ENCODE results near the gene DDX60.

DDX60 gene

DNA sequence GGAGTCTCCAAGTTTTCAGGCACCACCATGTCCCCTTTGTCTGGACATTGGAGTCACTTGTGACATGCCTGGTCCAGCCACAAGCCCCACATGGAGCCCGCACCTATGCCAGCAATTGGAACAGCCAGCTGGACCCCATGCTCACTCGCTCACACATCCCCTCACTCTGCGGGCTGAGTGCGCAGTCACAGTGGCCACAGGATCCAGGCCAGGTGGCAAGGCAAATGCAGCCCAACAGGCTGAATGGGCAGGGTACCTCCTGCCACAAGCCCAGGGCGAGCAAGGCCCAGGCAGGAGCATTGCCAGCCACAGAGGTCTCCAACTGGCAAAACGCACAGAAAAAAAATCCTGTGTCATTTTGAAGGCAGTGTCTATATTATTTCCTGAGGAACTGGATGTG lies 144.2 kb downstream of the DDX60 start:
- Histone ChIP-seq H3K4me1 (ENCODE audit: control insufficient read depth, insufficient read depth, low read length) (no peaks in the 10 kb centered on the region), H3K4me3 (ENCODE audit: low read depth, low read length) (no peak overlapping the region), H3K9me3 (ENCODE audit: control insufficient read depth, insufficient read depth, low read depth, low read length) (no peaks in the 10 kb centered on the region), H3K27ac (ENCODE audit: extremely low read depth, low read depth, low read length) (no peak overlapping the region), H3K36me3 (ENCODE audit: control insufficient read depth in 2 of 2, insufficient read depth in 1 of 2, low read length in 2 of 2) (no peaks in the 10 kb centered on the region)
- TF ChIP-seq ZFP41 (tag by site-specific recombination; IDR thresholded peaks at IDR 0.05; ENCODE audit: borderline replicate concordance), result no peak
- TF ChIP-seq, protein P1, sequence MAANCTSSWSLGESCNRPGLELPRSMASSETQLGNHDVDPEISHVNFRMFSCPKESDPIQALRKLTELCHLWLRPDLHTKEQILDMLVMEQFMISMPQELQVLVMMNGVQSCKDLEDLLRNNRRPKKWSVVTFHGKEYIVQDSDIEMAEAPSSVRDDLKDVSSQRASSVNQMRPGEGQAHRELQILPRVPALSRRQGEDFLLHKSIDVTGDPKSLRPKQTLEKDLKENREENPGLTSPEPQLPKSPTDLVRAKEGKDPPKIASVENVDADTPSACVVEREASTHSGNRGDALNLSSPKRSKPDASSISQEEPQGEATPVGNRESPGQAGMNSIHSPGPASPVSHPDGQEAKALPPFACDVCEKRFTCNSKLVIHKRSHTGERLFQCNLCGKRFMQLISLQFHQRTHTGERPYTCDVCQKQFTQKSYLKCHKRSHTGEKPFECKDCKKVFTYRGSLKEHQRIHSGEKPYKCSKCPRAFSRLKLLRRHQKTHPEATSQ (tag by site-specific recombination; IDR thresholded peaks at IDR 0.05), result no peak
- POLR2A ChIA-PET, result no interaction called here
- CTCF ChIA-PET, result interaction anchor here (0.6 kb wide), 1 partner anchor 222 kb away, joined by 4 read pairs; no protein-coding TSS in a partner anchor

DNA sequence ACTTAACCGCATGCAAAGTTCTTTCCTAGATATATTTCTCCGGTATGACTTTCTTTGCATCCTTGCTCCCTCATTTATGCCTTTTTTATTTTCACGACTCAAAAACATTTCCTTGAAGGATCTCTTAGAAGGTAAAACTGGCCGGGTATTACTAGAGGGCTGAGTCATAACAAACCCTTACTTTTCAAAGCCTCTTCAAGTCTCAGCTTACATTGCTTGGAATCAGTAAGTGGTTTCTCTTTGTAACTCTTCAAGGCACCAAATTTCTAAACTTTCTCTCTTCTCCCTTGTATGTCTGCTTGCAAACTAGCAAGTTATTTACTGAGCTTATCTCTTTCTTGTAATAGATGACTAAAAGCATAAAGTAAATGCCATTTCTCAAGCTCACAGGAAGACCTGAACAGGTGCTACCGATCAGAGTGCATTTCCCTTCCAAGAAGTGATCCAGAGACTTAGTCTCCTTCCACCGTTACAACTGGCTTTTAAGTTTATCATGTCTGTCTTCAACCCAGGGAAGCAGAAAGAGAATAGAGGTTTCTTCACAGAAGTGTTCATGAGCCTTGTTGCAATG lies 150.8 kb downstream of the DDX60 start:
- POLR2A ChIA-PET, result no interaction called here
- TF ChIP-seq ZNF600 (tag by site-specific recombination; IDR thresholded peaks at IDR 0.05) (no peak), ZNF558 (tag by site-specific recombination; IDR thresholded peaks at IDR 0.05) (no peak), ZNF626 (tag by site-specific recombination; IDR thresholded peaks at IDR 0.05) (no peak), ZNF221 (tag by site-specific recombination; IDR thresholded peaks at IDR 0.05; ENCODE audit: borderline replicate concordance) (no peak), OVOL3 (tag by site-specific recombination; IDR thresholded peaks at IDR 0.05) (no peak), SCRT2 (tag by site-specific recombination; IDR thresholded peaks at IDR 0.05) (no peak), ZNF544 (tag by site-specific recombination; IDR thresholded peaks at IDR 0.05) (no peak), GLIS1 (tag by site-specific recombination; IDR thresholded peaks at IDR 0.05) (no peak), TRIM28 (IDR thresholded peaks at IDR 0.05; ENCODE audit: borderline replicate concordance, low read length) (no peak), FEZF1 (tag by site-specific recombination; IDR thresholded peaks at IDR 0.05) (no peak)
- TF ChIP-seq, protein P2, sequence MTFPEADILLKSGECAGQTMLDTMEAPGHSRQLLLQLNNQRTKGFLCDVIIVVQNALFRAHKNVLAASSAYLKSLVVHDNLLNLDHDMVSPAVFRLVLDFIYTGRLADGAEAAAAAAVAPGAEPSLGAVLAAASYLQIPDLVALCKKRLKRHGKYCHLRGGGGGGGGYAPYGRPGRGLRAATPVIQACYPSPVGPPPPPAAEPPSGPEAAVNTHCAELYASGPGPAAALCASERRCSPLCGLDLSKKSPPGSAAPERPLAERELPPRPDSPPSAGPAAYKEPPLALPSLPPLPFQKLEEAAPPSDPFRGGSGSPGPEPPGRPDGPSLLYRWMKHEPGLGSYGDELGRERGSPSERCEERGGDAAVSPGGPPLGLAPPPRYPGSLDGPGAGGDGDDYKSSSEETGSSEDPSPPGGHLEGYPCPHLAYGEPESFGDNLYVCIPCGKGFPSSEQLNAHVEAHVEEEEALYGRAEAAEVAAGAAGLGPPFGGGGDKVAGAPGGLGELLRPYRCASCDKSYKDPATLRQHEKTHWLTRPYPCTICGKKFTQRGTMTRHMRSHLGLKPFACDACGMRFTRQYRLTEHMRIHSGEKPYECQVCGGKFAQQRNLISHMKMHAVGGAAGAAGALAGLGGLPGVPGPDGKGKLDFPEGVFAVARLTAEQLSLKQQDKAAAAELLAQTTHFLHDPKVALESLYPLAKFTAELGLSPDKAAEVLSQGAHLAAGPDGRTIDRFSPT (tag by site-specific recombination; IDR thresholded peaks at IDR 0.05), result no peak
- TF ChIP-seq, protein P3, sequence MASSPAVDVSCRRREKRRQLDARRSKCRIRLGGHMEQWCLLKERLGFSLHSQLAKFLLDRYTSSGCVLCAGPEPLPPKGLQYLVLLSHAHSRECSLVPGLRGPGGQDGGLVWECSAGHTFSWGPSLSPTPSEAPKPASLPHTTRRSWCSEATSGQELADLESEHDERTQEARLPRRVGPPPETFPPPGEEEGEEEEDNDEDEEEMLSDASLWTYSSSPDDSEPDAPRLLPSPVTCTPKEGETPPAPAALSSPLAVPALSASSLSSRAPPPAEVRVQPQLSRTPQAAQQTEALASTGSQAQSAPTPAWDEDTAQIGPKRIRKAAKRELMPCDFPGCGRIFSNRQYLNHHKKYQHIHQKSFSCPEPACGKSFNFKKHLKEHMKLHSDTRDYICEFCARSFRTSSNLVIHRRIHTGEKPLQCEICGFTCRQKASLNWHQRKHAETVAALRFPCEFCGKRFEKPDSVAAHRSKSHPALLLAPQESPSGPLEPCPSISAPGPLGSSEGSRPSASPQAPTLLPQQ (tag by site-specific recombination; IDR thresholded peaks at IDR 0.05), result no peak
- TF ChIP-seq, protein P4, sequence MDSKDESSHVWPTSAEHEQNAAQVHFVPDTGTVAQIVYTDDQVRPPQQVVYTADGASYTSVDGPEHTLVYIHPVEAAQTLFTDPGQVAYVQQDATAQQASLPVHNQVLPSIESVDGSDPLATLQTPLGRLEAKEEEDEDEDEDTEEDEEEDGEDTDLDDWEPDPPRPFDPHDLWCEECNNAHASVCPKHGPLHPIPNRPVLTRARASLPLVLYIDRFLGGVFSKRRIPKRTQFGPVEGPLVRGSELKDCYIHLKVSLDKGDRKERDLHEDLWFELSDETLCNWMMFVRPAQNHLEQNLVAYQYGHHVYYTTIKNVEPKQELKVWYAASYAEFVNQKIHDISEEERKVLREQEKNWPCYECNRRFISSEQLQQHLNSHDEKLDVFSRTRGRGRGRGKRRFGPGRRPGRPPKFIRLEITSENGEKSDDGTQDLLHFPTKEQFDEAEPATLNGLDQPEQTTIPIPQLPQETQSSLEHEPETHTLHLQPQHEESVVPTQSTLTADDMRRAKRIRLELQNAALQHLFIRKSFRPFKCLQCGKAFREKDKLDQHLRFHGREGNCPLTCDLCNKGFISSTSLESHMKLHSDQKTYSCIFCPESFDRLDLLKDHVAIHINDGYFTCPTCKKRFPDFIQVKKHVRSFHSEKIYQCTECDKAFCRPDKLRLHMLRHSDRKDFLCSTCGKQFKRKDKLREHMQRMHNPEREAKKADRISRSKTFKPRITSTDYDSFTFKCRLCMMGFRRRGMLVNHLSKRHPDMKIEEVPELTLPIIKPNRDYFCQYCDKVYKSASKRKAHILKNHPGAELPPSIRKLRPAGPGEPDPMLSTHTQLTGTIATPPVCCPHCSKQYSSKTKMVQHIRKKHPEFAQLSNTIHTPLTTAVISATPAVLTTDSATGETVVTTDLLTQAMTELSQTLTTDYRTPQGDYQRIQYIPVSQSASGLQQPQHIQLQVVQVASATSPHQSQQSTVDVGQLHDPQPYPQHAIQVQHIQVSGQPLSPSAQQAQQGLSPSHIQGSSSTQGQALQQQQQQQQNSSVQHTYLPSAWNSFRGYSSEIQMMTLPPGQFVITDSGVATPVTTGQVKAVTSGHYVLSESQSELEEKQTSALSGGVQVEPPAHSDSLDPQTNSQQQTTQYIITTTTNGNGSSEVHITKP (tag by site-specific recombination; IDR thresholded peaks at IDR 0.05), result no peak
- TF ChIP-seq, protein P5, sequence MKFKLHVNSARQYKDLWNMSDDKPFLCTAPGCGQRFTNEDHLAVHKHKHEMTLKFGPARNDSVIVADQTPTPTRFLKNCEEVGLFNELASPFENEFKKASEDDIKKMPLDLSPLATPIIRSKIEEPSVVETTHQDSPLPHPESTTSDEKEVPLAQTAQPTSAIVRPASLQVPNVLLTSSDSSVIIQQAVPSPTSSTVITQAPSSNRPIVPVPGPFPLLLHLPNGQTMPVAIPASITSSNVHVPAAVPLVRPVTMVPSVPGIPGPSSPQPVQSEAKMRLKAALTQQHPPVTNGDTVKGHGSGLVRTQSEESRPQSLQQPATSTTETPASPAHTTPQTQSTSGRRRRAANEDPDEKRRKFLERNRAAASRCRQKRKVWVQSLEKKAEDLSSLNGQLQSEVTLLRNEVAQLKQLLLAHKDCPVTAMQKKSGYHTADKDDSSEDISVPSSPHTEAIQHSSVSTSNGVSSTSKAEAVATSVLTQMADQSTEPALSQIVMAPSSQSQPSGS (tag by site-specific recombination; IDR thresholded peaks at IDR 0.05; ENCODE audit: low read depth), result no peak
- Histone ChIP-seq H3K4me1 (ENCODE audit: control insufficient read depth, insufficient read depth, low read length) (no peaks in the 10 kb centered on the region), H3K9me3 (ENCODE audit: control insufficient read depth, insufficient read depth, low read depth, low read length) (no peaks in the 10 kb centered on the region), H3K27ac (ENCODE audit: extremely low read depth, low read depth, low read length) (no peak overlapping the region), H3K4me3 (ENCODE audit: low read depth, low read length) (no peak overlapping the region), H3K36me3 (ENCODE audit: control insufficient read depth in 2 of 2, insufficient read depth in 1 of 2, low read length in 2 of 2) (no peaks in the 10 kb centered on the region)
- CTCF ChIA-PET, result no interaction called here
